IMR-90 (cell line): Measurements from ENCODE around the gene PCNX2. TPM values are rescaled to one million over a fixed set of nuclear protein-coding genes. Genes with fewer than 3 reads are reported as not detected.

Experiments
- ATAC-seq: fragments of 200-7000 bp; cut with Tn5 transposase; 2 replicates; pipeline ENCODE4 v1.9.1; 2020; ENCODE audit warnings: low read depth, mild to moderate bottlenecking, moderate library complexity
- BruUV-seq: library from RNA; stranded (reverse); fragments of 400-500 nt; replicated peaks from 2 replicates; lab custom pipeline; 2021; lab: Mats Ljungman, UMichigan
- CTCF ChIA-PET: fragments of 300-600 bp; formaldehyde crosslinking; extraction: SDS; loops from one replicate; lab custom pipeline; 2021; ENCODE audit warnings: antibody characterized with exemption; lab: Yijun Ruan, JAX
- POLR2A ChIA-PET: fragments of 300-600 bp; sonication (Branson Sonifier 250); formaldehyde crosslinking; loops from one replicate; lab custom pipeline; 2022; ENCODE audit warnings: antibody characterized with exemption; ENCODE audit not compliant: unreplicated experiment; lab: Charles Lee
- DNase-seq: peaks from one replicate; pipeline ENCODE4 v3.0.0; 2013
- H2AFZ ChIP-seq: replicated peaks from 2 replicates; pipeline ENCODE3; 2013; ENCODE audit warnings: low read length, mild to moderate bottlenecking; ENCODE audit not compliant: poor library complexity
- H2AK5ac ChIP-seq: 2 replicates; pipeline ENCODE4 v1.6.1; 2013; ENCODE audit warnings: low read depth, low read length, inconsistent platforms
- H2AK9ac ChIP-seq: replicated peaks from 2 replicates; pipeline ENCODE3; 2013; ENCODE audit warnings: mild to moderate bottlenecking, low read depth, low read length, moderate library complexity; ENCODE audit not compliant: poor library complexity
- H2BK120ac ChIP-seq: 2 replicates; pipeline ENCODE4 v1.6.1; 2013; ENCODE audit warnings: low read depth, low read length, inconsistent platforms
- H2BK15ac ChIP-seq: 3 replicates; pipeline ENCODE4 v1.6.1; 2013; ENCODE audit warnings: low read depth, low read length, inconsistent platforms
- H2BK20ac ChIP-seq: 2 replicates; pipeline ENCODE4 v1.6.1; 2013; ENCODE audit warnings: low read depth, mild to moderate bottlenecking, inconsistent platforms, low read length, moderate library complexity
- H2BK5ac ChIP-seq: 2 replicates; pipeline ENCODE4 v1.6.1; 2013; ENCODE audit warnings: mild to moderate bottlenecking, low read depth, low read length, inconsistent platforms; ENCODE audit not compliant: poor library complexity, severe bottlenecking
- H3K14ac ChIP-seq: replicated peaks from 2 replicates; pipeline ENCODE4 v1.6.1; 2013; ENCODE audit warnings: low read depth, low read length, inconsistent platforms
- H3K18ac ChIP-seq: 2 replicates; pipeline ENCODE4 v1.6.1; 2013; ENCODE audit warnings: low read depth, low read length, control low read depth
- H3K23ac ChIP-seq: 2 replicates; pipeline ENCODE4 v1.6.1; 2013; ENCODE audit warnings: low read depth, low read length, inconsistent platforms
- H3K27ac ChIP-seq: 2 replicates; pipeline ENCODE4 v1.5.1; 2013; ENCODE audit warnings: mild to moderate bottlenecking, control low read depth, low read length; ENCODE audit not compliant: insufficient read depth
- H3K27me3 ChIP-seq: 2 replicates; pipeline ENCODE4 v1.6.1; 2013; ENCODE audit warnings: low read length; ENCODE audit not compliant: control insufficient read depth, insufficient read depth
- H3K36me3 ChIP-seq: 2 replicates; pipeline ENCODE4 v1.6.1; 2013; ENCODE audit warnings: low read length, mixed read lengths; ENCODE audit not compliant: control insufficient read depth, insufficient read depth
- H3K4ac ChIP-seq: 2 replicates; pipeline ENCODE4 v1.6.1; 2013; ENCODE audit warnings: low read depth, low read length, inconsistent platforms
- H3K4me1 ChIP-seq: 2 replicates; pipeline ENCODE4 v1.6.1; 2013; ENCODE audit warnings: low read length, mixed read lengths; ENCODE audit not compliant: control insufficient read depth, insufficient read depth
- H3K4me2 ChIP-seq: 2 replicates; pipeline ENCODE4 v1.6.1; 2013; ENCODE audit warnings: low read depth, mild to moderate bottlenecking, control low read depth, low read length, moderate library complexity
- H3K4me3 ChIP-seq: 2 replicates; pipeline ENCODE4 v1.5.1; 2013; ENCODE audit warnings: low read depth, mild to moderate bottlenecking, control low read depth, low read length, moderate library complexity; ENCODE audit not compliant: insufficient read depth
- H3K56ac ChIP-seq: 2 replicates; pipeline ENCODE4 v1.6.1; 2013; ENCODE audit warnings: low read length, inconsistent platforms; ENCODE audit not compliant: insufficient read depth; ENCODE audit errors: extremely low read depth
- H3K79me1 ChIP-seq, 2 experiments: 2 replicates each; pipeline ENCODE4 v1.6.1; 2013; ENCODE audit warnings: low read length in 2 of 2, inconsistent platforms in 1 of 2, low read depth in 1 of 2
- H3K9ac ChIP-seq: 2 replicates; pipeline ENCODE4 v1.6.1; 2013; ENCODE audit warnings: low read depth, low read length, control low read depth
- H3K9me1 ChIP-seq: 2 replicates; pipeline ENCODE4 v1.6.1; 2013; ENCODE audit warnings: low read length, inconsistent platforms; ENCODE audit not compliant: insufficient read depth
- H3K9me3 ChIP-seq: 2 replicates; pipeline ENCODE4 v1.6.1; 2013; ENCODE audit warnings: low read length; ENCODE audit not compliant: control insufficient read depth, insufficient read depth
- H4K20me1 ChIP-seq: 2 replicates; pipeline ENCODE4 v1.6.1; 2013; ENCODE audit warnings: low read length, inconsistent platforms; ENCODE audit not compliant: insufficient read depth
- H4K5ac ChIP-seq: 2 replicates; pipeline ENCODE4 v1.6.1; 2013; ENCODE audit warnings: mild to moderate bottlenecking, low read depth, low read length, control low read depth
- H4K8ac ChIP-seq, 2 experiments: 2 replicates each; pipeline ENCODE4 v1.6.1; 2013; ENCODE audit warnings: low read depth in 2 of 2, low read length in 2 of 2, control low read depth in 1 of 2, inconsistent platforms in 1 of 2
- H4K91ac ChIP-seq: 2 replicates; pipeline ENCODE4 v1.6.1; 2013; ENCODE audit warnings: low read depth, low read length, inconsistent platforms; ENCODE audit not compliant: insufficient read depth
- CEBPB ChIP-seq: IDR thresholded peaks from 2 replicates; pipeline ENCODE4 v1.6.1; 2012; ENCODE audit warnings: low read depth, low read length, improper control_type of control experiment
- CHD1 ChIP-seq: IDR thresholded peaks from 2 replicates; pipeline ENCODE4 v1.6.1; 2012; ENCODE audit warnings: low read depth, low read length, improper control_type of control experiment
- FOS ChIP-seq: fragments of 150-350 bp; IDR thresholded peaks from 2 replicates; pipeline ENCODE4 v1.6.1; 2016; ENCODE audit warnings: low read depth, low read length
- MAFK ChIP-seq: IDR thresholded peaks from 2 replicates; pipeline ENCODE4 v1.6.1; 2012; ENCODE audit warnings: low read depth, low read length, improper control_type of control experiment
- NFE2L2 ChIP-seq: fragments of 150-350 bp; IDR thresholded peaks from 2 replicates; pipeline ENCODE4 v1.6.1; 2016; ENCODE audit warnings: low read depth, mild to moderate bottlenecking, low read length
- POLR2A ChIP-seq: IDR thresholded peaks from 2 replicates; pipeline ENCODE4 v1.6.1; 2012; ENCODE audit warnings: mild to moderate bottlenecking, low read depth, low read length
- RCOR1 ChIP-seq: IDR thresholded peaks from 2 replicates; pipeline ENCODE4 v1.6.1; 2012; ENCODE audit warnings: mild to moderate bottlenecking, low read length, improper control_type of control experiment; ENCODE audit not compliant: insufficient replicate concordance
- SMC3 ChIP-seq: fragments of 150-350 bp; IDR thresholded peaks from 2 replicates; pipeline ENCODE4 v1.6.1; 2016; ENCODE audit warnings: low read depth, mild to moderate bottlenecking, antibody characterized with exemption, low read length, moderate library complexity
- WGBS, 2 experiments: methylation state at CpG; one replicate each; pipeline versions ENCODE4 v1.1.5 to v1.1.7; 2013; ENCODE audit warnings: missing lambda C conversion rate in 2 of 2; ENCODE audit not compliant: insufficient read length in 1 of 2; ENCODE audit errors: extremely low coverage in 2 of 2; 5-methylcytosine and 5-hydroxymethylcytosine counted together
- dilution Hi-C: fragments of 300-500 bp; cut with HindIII; formaldehyde crosslinking; loops from one replicate; pipeline ENCODE4 v1.14.3; 2018; ENCODE audit warnings: low sequenced_read_pairs; ENCODE audit not compliant: unreplicated experiment
- in situ Hi-C: fragments of 300-500 bp; cut with MboI; formaldehyde crosslinking; loops from 3 replicates; pipeline ENCODE4 v1.14.3; 2019; ENCODE audit warnings: low sequenced_read_pairs, inconsistent platforms, mixed read lengths
- intact Hi-C: fragments of 100-400 bp; cut with micrococcal nuclease; formaldehyde crosslinking; loops from 2 replicates; pipeline ENCODE4 v1.10.0; 2022
- polyA plus RNA-seq, 3 experiments: library from polyadenylated mRNA; depleted of rRNA; stranded (reverse); fragments of >200 nt; gene quantifications; 2 replicates each; pipeline ENCODE4 v1.2.3, GENCODE V29; 2012; ENCODE audit warnings: low replicate concordance in 1 of 3
- total RNA-seq: library from RNA; depleted of rRNA; stranded (reverse); fragments of >200 nt; gene quantifications from 2 replicates; pipeline ENCODE4 v1.2.3, GENCODE V29; 2012
- TF ChIP-seq, protein P1 (sequence below): fragments of 150-350 bp; IDR thresholded peaks from 2 replicates; pipeline ENCODE4 v1.6.1; 2016; ENCODE audit warnings: low read depth, mild to moderate bottlenecking, low read length, moderate library complexity, borderline replicate concordance

Gene PCNX2
- total and polyA plus RNA-seq, 2 of the 4 experiments (the other 2 are of a cell fraction): 15.9 to 22.6 TPM

DNA sequence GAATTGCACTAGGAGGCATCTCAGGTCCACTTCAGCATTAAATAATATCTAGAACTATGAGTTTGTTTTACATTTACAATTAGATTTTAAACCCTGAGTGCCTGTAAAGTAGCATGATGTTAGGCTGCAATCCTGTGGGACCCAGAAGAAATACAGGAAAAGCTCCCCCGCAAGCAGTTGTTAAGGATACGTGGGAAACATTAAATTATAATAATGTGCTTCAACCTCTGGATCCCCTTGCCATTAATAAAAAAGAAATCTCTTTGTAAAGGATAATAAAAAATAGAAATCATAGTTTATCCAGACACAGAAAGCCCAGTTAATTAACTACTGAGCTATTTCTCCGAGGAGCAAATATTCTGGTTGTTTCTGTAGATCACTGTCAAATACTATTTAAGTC lies 106.0 kb downstream of the PCNX2 start:
- dilution Hi-C loops: no loop called here
- BruUV-seq: no TSS peak
- H2BK20ac ChIP-seq: no peak overlapping the region
- peaks cover 4% of the 10 kb centered on the region; the same call in 1 of the 2 replicates for H3K4me1 ChIP-seq
- ATAC-seq (no peak), DNase-seq (no peak)
- H2AFZ ChIP-seq: no peak overlapping the region
- ChIA-PET POLR2A (no interaction called here), CTCF (no interaction called here)
- H3K9me3 ChIP-seq: no peaks in the 10 kb centered on the region; the same call in 1 of the 2 replicates
- no peak overlapping the region for H3K4me2 ChIP-seq
- in situ Hi-C loops: no loop called here
- no peak for TF ChIP-seq POLR2A
- TF ChIP-seq SMC3: no peak
- no peak for TF ChIP-seq CEBPB
- TF ChIP-seq, protein P1, sequence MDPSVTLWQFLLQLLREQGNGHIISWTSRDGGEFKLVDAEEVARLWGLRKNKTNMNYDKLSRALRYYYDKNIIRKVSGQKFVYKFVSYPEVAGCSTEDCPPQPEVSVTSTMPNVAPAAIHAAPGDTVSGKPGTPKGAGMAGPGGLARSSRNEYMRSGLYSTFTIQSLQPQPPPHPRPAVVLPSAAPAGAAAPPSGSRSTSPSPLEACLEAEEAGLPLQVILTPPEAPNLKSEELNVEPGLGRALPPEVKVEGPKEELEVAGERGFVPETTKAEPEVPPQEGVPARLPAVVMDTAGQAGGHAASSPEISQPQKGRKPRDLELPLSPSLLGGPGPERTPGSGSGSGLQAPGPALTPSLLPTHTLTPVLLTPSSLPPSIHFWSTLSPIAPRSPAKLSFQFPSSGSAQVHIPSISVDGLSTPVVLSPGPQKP: no peak
- TF ChIP-seq CHD1: no peak
- no peak for TF ChIP-seq RCOR1
- TF ChIP-seq FOS: no peak
- TF ChIP-seq NFE2L2: no peak
- TF ChIP-seq MAFK: no peak
- no peak overlapping the region for H2BK15ac ChIP-seq
- WGBS, 2 experiments: no CpG with 5 or more reads among the region's 3 CpGs
- H3K9ac ChIP-seq: no peak overlapping the region
- no peak overlapping the region for H2BK120ac ChIP-seq
- H3K36me3 ChIP-seq: peaks cover 3% of the 10 kb centered on the region; the same call in 1 of the 2 replicates
- no peak overlapping the region for H4K8ac ChIP-seq
- no peak overlapping the region for H2AK5ac ChIP-seq
- peaks cover 2% of the 10 kb centered on the region; the same call in 1 of the 2 replicates for H3K9me1 ChIP-seq
- H4K5ac ChIP-seq: no peak overlapping the region
- H3K79me1 ChIP-seq: no peaks in the 10 kb centered on the region
- no peak overlapping the region for H3K56ac ChIP-seq
- no peak overlapping the region for H3K27ac ChIP-seq
- H3K4me3 ChIP-seq: no peak overlapping the region
- H3K4ac ChIP-seq: no peak overlapping the region
- no peak overlapping the region for H2BK5ac ChIP-seq
- no peak overlapping the region for H3K18ac ChIP-seq
- H3K23ac ChIP-seq: no peak overlapping the region
- intact Hi-C loops: no loop called here
- H3K27me3 ChIP-seq: no peaks in the 10 kb centered on the region
- H2AK9ac ChIP-seq: no peak overlapping the region
- no peak overlapping the region for H3K14ac ChIP-seq
- no peaks in the 10 kb centered on the region for H4K20me1 ChIP-seq
- H4K91ac ChIP-seq: no peak overlapping the region
